IMR-90 (cell line): ENCODE data around the gene SUGCT. TPM values are rescaled to one million over a fixed set of nuclear protein-coding genes. Genes with fewer than 3 reads are reported as not detected.
A peak's percentile ranks its signal among the peaks of the same experiment; 100 is the strongest.

ENCODE experiments used
- ATAC-seq: fragments of 200-7000 bp; cut with Tn5 transposase; 2 replicates; pipeline ENCODE4 v1.9.1; 2020; ENCODE audit warnings: low read depth, mild to moderate bottlenecking, moderate library complexity
- BruUV-seq: library from RNA; stranded (reverse); fragments of 400-500 nt; replicated peaks from 2 replicates; lab custom pipeline; 2021; lab: Mats Ljungman, UMichigan
- CTCF ChIA-PET: fragments of 300-600 bp; formaldehyde crosslinking; extraction: SDS; loops from one replicate; lab custom pipeline; 2021; ENCODE audit warnings: antibody characterized with exemption; lab: Yijun Ruan, JAX
- POLR2A ChIA-PET: fragments of 300-600 bp; sonication (Branson Sonifier 250); formaldehyde crosslinking; loops from one replicate; lab custom pipeline; 2022; ENCODE audit warnings: antibody characterized with exemption; ENCODE audit not compliant: unreplicated experiment; lab: Charles Lee
- DNase-seq: peaks from one replicate; pipeline ENCODE4 v3.0.0; 2013
- H2AFZ ChIP-seq: replicated peaks from 2 replicates; pipeline ENCODE3; 2013; ENCODE audit warnings: low read length, mild to moderate bottlenecking; ENCODE audit not compliant: poor library complexity
- H2AK5ac ChIP-seq: 2 replicates; pipeline ENCODE4 v1.6.1; 2013; ENCODE audit warnings: low read depth, low read length, inconsistent platforms
- H2AK9ac ChIP-seq: replicated peaks from 2 replicates; pipeline ENCODE3; 2013; ENCODE audit warnings: mild to moderate bottlenecking, low read depth, low read length, moderate library complexity; ENCODE audit not compliant: poor library complexity
- H2BK120ac ChIP-seq: 2 replicates; pipeline ENCODE4 v1.6.1; 2013; ENCODE audit warnings: low read depth, low read length, inconsistent platforms
- H2BK15ac ChIP-seq: 3 replicates; pipeline ENCODE4 v1.6.1; 2013; ENCODE audit warnings: low read depth, low read length, inconsistent platforms
- H2BK20ac ChIP-seq: 2 replicates; pipeline ENCODE4 v1.6.1; 2013; ENCODE audit warnings: low read depth, mild to moderate bottlenecking, inconsistent platforms, low read length, moderate library complexity
- H2BK5ac ChIP-seq: 2 replicates; pipeline ENCODE4 v1.6.1; 2013; ENCODE audit warnings: mild to moderate bottlenecking, low read depth, low read length, inconsistent platforms; ENCODE audit not compliant: poor library complexity, severe bottlenecking
- H3K14ac ChIP-seq: replicated peaks from 2 replicates; pipeline ENCODE4 v1.6.1; 2013; ENCODE audit warnings: low read depth, low read length, inconsistent platforms
- H3K18ac ChIP-seq: 2 replicates; pipeline ENCODE4 v1.6.1; 2013; ENCODE audit warnings: low read depth, low read length, control low read depth
- H3K23ac ChIP-seq: 2 replicates; pipeline ENCODE4 v1.6.1; 2013; ENCODE audit warnings: low read depth, low read length, inconsistent platforms
- H3K27ac ChIP-seq: 2 replicates; pipeline ENCODE4 v1.5.1; 2013; ENCODE audit warnings: mild to moderate bottlenecking, control low read depth, low read length; ENCODE audit not compliant: insufficient read depth
- H3K27me3 ChIP-seq: 2 replicates; pipeline ENCODE4 v1.6.1; 2013; ENCODE audit warnings: low read length; ENCODE audit not compliant: control insufficient read depth, insufficient read depth
- H3K36me3 ChIP-seq: 2 replicates; pipeline ENCODE4 v1.6.1; 2013; ENCODE audit warnings: low read length, mixed read lengths; ENCODE audit not compliant: control insufficient read depth, insufficient read depth
- H3K4ac ChIP-seq: 2 replicates; pipeline ENCODE4 v1.6.1; 2013; ENCODE audit warnings: low read depth, low read length, inconsistent platforms
- H3K4me1 ChIP-seq: 2 replicates; pipeline ENCODE4 v1.6.1; 2013; ENCODE audit warnings: low read length, mixed read lengths; ENCODE audit not compliant: control insufficient read depth, insufficient read depth
- H3K4me2 ChIP-seq: 2 replicates; pipeline ENCODE4 v1.6.1; 2013; ENCODE audit warnings: low read depth, mild to moderate bottlenecking, control low read depth, low read length, moderate library complexity
- H3K4me3 ChIP-seq: 2 replicates; pipeline ENCODE4 v1.5.1; 2013; ENCODE audit warnings: low read depth, mild to moderate bottlenecking, control low read depth, low read length, moderate library complexity; ENCODE audit not compliant: insufficient read depth
- H3K56ac ChIP-seq: 2 replicates; pipeline ENCODE4 v1.6.1; 2013; ENCODE audit warnings: low read length, inconsistent platforms; ENCODE audit not compliant: insufficient read depth; ENCODE audit errors: extremely low read depth
- H3K79me1 ChIP-seq, 2 experiments: 2 replicates each; pipeline ENCODE4 v1.6.1; 2013; ENCODE audit warnings: low read length in 2 of 2, inconsistent platforms in 1 of 2, low read depth in 1 of 2
- H3K9ac ChIP-seq: 2 replicates; pipeline ENCODE4 v1.6.1; 2013; ENCODE audit warnings: low read depth, low read length, control low read depth
- H3K9me1 ChIP-seq: 2 replicates; pipeline ENCODE4 v1.6.1; 2013; ENCODE audit warnings: low read length, inconsistent platforms; ENCODE audit not compliant: insufficient read depth
- H3K9me3 ChIP-seq: 2 replicates; pipeline ENCODE4 v1.6.1; 2013; ENCODE audit warnings: low read length; ENCODE audit not compliant: control insufficient read depth, insufficient read depth
- H4K20me1 ChIP-seq: 2 replicates; pipeline ENCODE4 v1.6.1; 2013; ENCODE audit warnings: low read length, inconsistent platforms; ENCODE audit not compliant: insufficient read depth
- H4K5ac ChIP-seq: 2 replicates; pipeline ENCODE4 v1.6.1; 2013; ENCODE audit warnings: mild to moderate bottlenecking, low read depth, low read length, control low read depth
- H4K8ac ChIP-seq, 2 experiments: 2 replicates each; pipeline ENCODE4 v1.6.1; 2013; ENCODE audit warnings: low read depth in 2 of 2, low read length in 2 of 2, control low read depth in 1 of 2, inconsistent platforms in 1 of 2
- H4K91ac ChIP-seq: 2 replicates; pipeline ENCODE4 v1.6.1; 2013; ENCODE audit warnings: low read depth, low read length, inconsistent platforms; ENCODE audit not compliant: insufficient read depth
- BHLHE40 ChIP-seq: fragments of 150-350 bp; IDR thresholded peaks from 2 replicates; pipeline ENCODE4 v1.6.1; 2016; ENCODE audit warnings: mild to moderate bottlenecking, low read depth, low read length
- MAFK ChIP-seq: IDR thresholded peaks from 2 replicates; pipeline ENCODE4 v1.6.1; 2012; ENCODE audit warnings: low read depth, low read length, improper control_type of control experiment
- POLR2A ChIP-seq: IDR thresholded peaks from 2 replicates; pipeline ENCODE4 v1.6.1; 2012; ENCODE audit warnings: mild to moderate bottlenecking, low read depth, low read length
- RAD21 ChIP-seq: IDR thresholded peaks from 2 replicates; pipeline ENCODE4 v1.6.1; 2012; ENCODE audit warnings: low read length, improper control_type of control experiment
- WGBS, 2 experiments: methylation state at CpG; one replicate each; pipeline versions ENCODE4 v1.1.5 to v1.1.7; 2013; ENCODE audit warnings: missing lambda C conversion rate in 2 of 2; ENCODE audit not compliant: insufficient read length in 1 of 2; ENCODE audit errors: extremely low coverage in 2 of 2; 5-methylcytosine and 5-hydroxymethylcytosine counted together
- dilution Hi-C: fragments of 300-500 bp; cut with HindIII; formaldehyde crosslinking; loops from one replicate; pipeline ENCODE4 v1.14.3; 2018; ENCODE audit warnings: low sequenced_read_pairs; ENCODE audit not compliant: unreplicated experiment
- in situ Hi-C: fragments of 300-500 bp; cut with MboI; formaldehyde crosslinking; loops from 3 replicates; pipeline ENCODE4 v1.14.3; 2019; ENCODE audit warnings: low sequenced_read_pairs, inconsistent platforms, mixed read lengths
- intact Hi-C: fragments of 100-400 bp; cut with micrococcal nuclease; formaldehyde crosslinking; loops from 2 replicates; pipeline ENCODE4 v1.10.0; 2022
- polyA plus RNA-seq, 3 experiments: library from polyadenylated mRNA; depleted of rRNA; stranded (reverse); fragments of >200 nt; gene quantifications; 2 replicates each; pipeline ENCODE4 v1.2.3, GENCODE V29; 2012; ENCODE audit warnings: low replicate concordance in 1 of 3
- total RNA-seq: library from RNA; depleted of rRNA; stranded (reverse); fragments of >200 nt; gene quantifications from 2 replicates; pipeline ENCODE4 v1.2.3, GENCODE V29; 2012

The SUGCT gene
- total and polyA plus RNA-seq, 2 of the 4 experiments (the other 2 are of a cell fraction), result 5.9 to 8.3 TPM

DNA sequence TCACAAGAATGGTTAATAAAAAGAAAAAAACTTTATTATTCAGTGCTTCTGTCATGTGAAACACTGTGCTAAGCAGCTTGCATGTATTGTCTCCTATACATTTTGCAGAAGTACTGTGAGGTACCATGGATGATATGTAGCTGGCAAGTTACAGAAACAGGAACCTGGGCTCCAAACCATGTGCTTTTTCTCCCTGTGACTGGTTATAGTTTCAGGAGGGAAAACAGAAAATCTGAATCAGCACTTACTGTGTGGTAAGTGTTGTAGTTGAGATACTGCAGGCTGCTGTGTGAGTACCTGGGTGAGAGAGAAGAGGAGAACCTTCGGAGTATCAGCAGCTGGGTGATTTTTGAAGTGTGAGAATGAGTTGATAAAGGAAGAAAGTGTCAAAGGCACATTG lies 285.0 kb downstream of the SUGCT start:
- Histone ChIP-seq H3K79me1 (no peaks in the 10 kb centered on the region), H3K14ac (no peak overlapping the region), H3K27ac (no peak overlapping the region), H4K91ac (no peak overlapping the region), H2BK5ac (no peak overlapping the region), H3K36me3 (no peaks in the 10 kb centered on the region), H2AK5ac (no peak overlapping the region), H2AFZ (no peak overlapping the region), H3K4me2 (no peak overlapping the region), H3K9me3 (no peaks in the 10 kb centered on the region), H2AK9ac (no peak overlapping the region), H3K9ac (no peak overlapping the region), H4K20me1 (no peaks in the 10 kb centered on the region), H3K23ac (no peak overlapping the region), H2BK20ac (no peak overlapping the region), H3K56ac (no peak overlapping the region), H3K9me1 (no peaks in the 10 kb centered on the region; the same call in 1 of the 2 replicates), H4K5ac (no peak overlapping the region), H2BK120ac (no peak overlapping the region), H3K4ac (no peak overlapping the region), H3K27me3 (no peaks in the 10 kb centered on the region), H2BK15ac (no peak overlapping the region), H4K8ac (no peak overlapping the region), H3K4me3 (no peak overlapping the region), H3K4me1 (no peaks in the 10 kb centered on the region), H3K18ac (no peak overlapping the region)
- BruUV-seq, result no TSS peak
- in situ Hi-C loops (no loop called here), intact Hi-C loops (no loop called here), dilution Hi-C loops (no loop called here)
- no CpG with 5 or more reads among the region's 1 CpG for WGBS, 2 experiments
- DNase-seq, result no peak
- TF ChIP-seq RAD21, result no peak
- TF ChIP-seq POLR2A, result no peak
- TF ChIP-seq BHLHE40, result no peak
- TF ChIP-seq MAFK, result peak; percentile 32; the same call in 1 of the 2 replicates
- POLR2A ChIA-PET, result interaction anchor here (0.6 kb wide), 1 partner anchor 17 kb away, joined by 5 read pairs; no protein-coding TSS in a partner anchor
- ATAC-seq, result no peak
- CTCF ChIA-PET, result no interaction called here
